Esophagus squamous epithelium (tissue), 4 donors: ENCODE results near the gene ATP2A2.

Experiments
- CTCF ChIP-seq, 6 experiments: fragments of 450-650 bp in 4 of 6; fragments of 200-600 bp in 2 of 6; sonication (generic) in 2 of 6; IDR thresholded peaks; one replicate each; pipeline ENCODE4 v1.5.1; 2016 to 2019; ENCODE audit warnings: antibody characterized with exemption in 6 of 6, mild to moderate bottlenecking in 4 of 6, moderate library complexity in 4 of 6
- POLR2A ChIP-seq, 4 donors: fragments of 450-650 bp; IDR thresholded peaks; one replicate each; pipeline ENCODE4 v1.6.1; 2017; ENCODE audit warnings: antibody characterized with exemption in 4 of 4, mild to moderate bottlenecking in 4 of 4, moderate library complexity in 3 of 4

- TF ChIP-seq CTCF (IDR thresholded peaks at IDR 0.05) (no peak), POLR2A (IDR thresholded peaks at IDR 0.05) (no peak)
Observed at GRCh38 chr12:110256780-110257431, 24.1 kb upstream of the ATP2A2 start.
